Astrocyte (in vitro differentiated cells and primary cell): Measurements from ENCODE around the gene ADAMTS16. TPM values are rescaled to one million over a fixed set of nuclear protein-coding genes. Genes with fewer than 3 reads are reported as not detected.

ENCODE experiments used
- DNase-seq: peaks from one replicate; pipeline ENCODE4 v3.0.0-alpha.2; 2010; ENCODE audit warnings: low read depth
- FAIRE-seq: peaks from 2 replicates; lab custom pipeline; 2011; peaks lifted over from hg19 to GRCh38; lab: Jason Lieb, UNC
- H2AFZ ChIP-seq: 2 replicates; pipeline ENCODE4 v1.6.0; 2012; ENCODE audit warnings: low read depth, low read length, inconsistent platforms
- H3K27ac ChIP-seq: 2 replicates; pipeline ENCODE4 v1.5.1; 2011; ENCODE audit warnings: low read depth, low read length, inconsistent platforms
- H3K27me3 ChIP-seq: 2 replicates; pipeline ENCODE4 v1.6.0; 2011; ENCODE audit warnings: low read length, inconsistent platforms; ENCODE audit not compliant: insufficient read depth
- H3K36me3 ChIP-seq: 2 replicates; pipeline ENCODE4 v1.5.1; 2011; ENCODE audit warnings: low read length, inconsistent platforms; ENCODE audit not compliant: insufficient read depth
- H3K4me1 ChIP-seq: 2 replicates; pipeline ENCODE4 v1.5.1; 2011; ENCODE audit warnings: low read length, inconsistent platforms; ENCODE audit not compliant: insufficient read depth
- H3K4me2 ChIP-seq: 2 replicates; pipeline ENCODE4 v1.6.0; 2012; ENCODE audit warnings: low read length, inconsistent platforms
- H3K4me3 ChIP-seq: 2 replicates; pipeline ENCODE4 v1.5.1; 2011; ENCODE audit warnings: low read depth, mild to moderate bottlenecking, low read length, inconsistent platforms; ENCODE audit not compliant: insufficient read depth
- H3K79me2 ChIP-seq: 2 replicates; pipeline ENCODE4 v1.6.0; 2012; ENCODE audit warnings: mild to moderate bottlenecking, low read length, inconsistent platforms; ENCODE audit not compliant: insufficient read depth
- H3K9ac ChIP-seq: 2 replicates; pipeline ENCODE4 v1.6.0; 2012; ENCODE audit warnings: mild to moderate bottlenecking, low read length, inconsistent platforms
- H3K9me3 ChIP-seq: 2 replicates; pipeline ENCODE4 v1.5.1; 2012; ENCODE audit warnings: low read depth, mild to moderate bottlenecking, low read length, inconsistent platforms; ENCODE audit not compliant: insufficient read depth
- H4K20me1 ChIP-seq: 2 replicates; pipeline ENCODE4 v1.6.0; 2012; ENCODE audit warnings: low read length, inconsistent platforms; ENCODE audit not compliant: insufficient read depth
- H3K27ac Mint-ChIP-seq: one replicate; pipeline ENCODE4 v1.8.0; 2021; ENCODE audit warnings: mild to moderate bottlenecking, mixed read lengths; ENCODE audit not compliant: unreplicated experiment
- H3K27me3 Mint-ChIP-seq: one replicate; pipeline ENCODE4 v1.8.0; 2021; ENCODE audit warnings: low read depth, mixed read lengths; ENCODE audit not compliant: unreplicated experiment
- H3K36me3 Mint-ChIP-seq: one replicate; pipeline ENCODE4 v1.8.0; 2021; ENCODE audit warnings: low read depth, mixed read lengths; ENCODE audit not compliant: unreplicated experiment
- H3K4me1 Mint-ChIP-seq: one replicate; pipeline ENCODE4 v1.8.0; 2021; ENCODE audit warnings: low read depth, mixed read lengths; ENCODE audit not compliant: unreplicated experiment
- H3K4me3 Mint-ChIP-seq: one replicate; pipeline ENCODE4 v1.8.0; 2021; ENCODE audit warnings: mild to moderate bottlenecking, moderate library complexity, mixed read lengths; ENCODE audit not compliant: unreplicated experiment
- H3K9me3 Mint-ChIP-seq: one replicate; pipeline ENCODE4 v1.8.0; 2021; ENCODE audit warnings: mild to moderate bottlenecking, mixed read lengths; ENCODE audit not compliant: unreplicated experiment
- CTCF ChIP-seq: IDR thresholded peaks from 2 replicates; pipeline ENCODE4 v1.5.1; 2011; ENCODE audit warnings: low read depth, mild to moderate bottlenecking, inconsistent platforms, low read length, moderate library complexity; ENCODE audit not compliant: insufficient read depth
- EZH2 ChIP-seq: IDR thresholded peaks from 2 replicates; pipeline ENCODE4 v1.6.1; 2012; ENCODE audit warnings: mild to moderate bottlenecking, low read length, inconsistent platforms; ENCODE audit not compliant: insufficient read depth
- total RNA-seq: library from RNA; stranded (reverse); gene quantifications from 2 replicates; pipeline ENCODE4 v1.2.1, GENCODE V29; 2021

Gene ADAMTS16
- total RNA-seq, 1 donor from 2014 or later, result 5.7 TPM

GRCh38 chr5:5179079-5179478 lies 38.9 kb downstream of the ADAMTS16 start:
- TF ChIP-seq EZH2 (no peak), CTCF (no peak)
- H3K27ac ChIP-seq, result no peak overlapping the region
- H3K9me3 Mint-ChIP-seq, result peaks cover 10% of the 10 kb centered on the region
- H3K9me3 ChIP-seq, result no peaks in the 10 kb centered on the region
- H3K27me3 Mint-ChIP-seq, result peaks cover 3% of the 10 kb centered on the region
- H3K27ac Mint-ChIP-seq, result peak overlapping the region; percentile 75
- H3K36me3 Mint-ChIP-seq, result peaks cover 3% of the 10 kb centered on the region
- H2AFZ ChIP-seq, result no peak overlapping the region
- H3K4me3 Mint-ChIP-seq, result no peak overlapping the region
- no peak overlapping the region for H3K4me2 ChIP-seq
- peaks cover 60% of the 10 kb centered on the region for H3K79me2 ChIP-seq
- no peak overlapping the region for H3K4me3 ChIP-seq
- FAIRE-seq (no peak), DNase-seq (no peak)
- peaks cover 44% of the 10 kb centered on the region for H3K4me1 ChIP-seq
- H3K4me1 Mint-ChIP-seq, result peaks cover 51% of the 10 kb centered on the region
- H3K36me3 ChIP-seq, result peaks cover 6% of the 10 kb centered on the region
- H4K20me1 ChIP-seq, result peaks cover 6% of the 10 kb centered on the region
- H3K9ac ChIP-seq, result no peak overlapping the region
- no peaks in the 10 kb centered on the region for H3K27me3 ChIP-seq

- Histone ChIP-seq H3K4me2 (no peak overlapping the region), H3K9me3 (no peaks in the 10 kb centered on the region), H4K20me1 (peaks cover 6% of the 10 kb centered on the region), H3K79me2 (peaks cover 60% of the 10 kb centered on the region), H3K27ac (no peak overlapping the region), H3K4me3 (no peak overlapping the region), H3K4me1 (peaks cover 44% of the 10 kb centered on the region), H3K36me3 (peaks cover 6% of the 10 kb centered on the region), H3K27me3 (no peaks in the 10 kb centered on the region), H3K9ac (no peak overlapping the region), H2AFZ (no peak overlapping the region)
- H3K27me3 Mint-ChIP-seq, result peaks cover 3% of the 10 kb centered on the region
- H3K4me1 Mint-ChIP-seq, result peaks cover 51% of the 10 kb centered on the region
- H3K27ac Mint-ChIP-seq, result no peak overlapping the region
- FAIRE-seq (no peak), DNase-seq (no peak)
- no peak for TF ChIP-seq CTCF
- peak overlapping the region; percentile 2 for H3K4me3 Mint-ChIP-seq
- H3K9me3 Mint-ChIP-seq, result peaks cover 5% of the 10 kb centered on the region
- H3K36me3 Mint-ChIP-seq, result no peaks in the 10 kb centered on the region
These were observed 39.5 kb downstream of the ADAMTS16 start for GRCh38 chr5:5179597-5179996.

GRCh38 chr5:5181650-5182324 lies 41.7 kb downstream of the ADAMTS16 start:
- Histone ChIP-seq H4K20me1 (no peaks in the 10 kb centered on the region), H3K79me2 (peaks cover 52% of the 10 kb centered on the region), H2AFZ (no peak overlapping the region), H3K9ac (peak overlapping the region; percentile 31), H3K9me3 (no peaks in the 10 kb centered on the region), H3K4me3 (no peak overlapping the region), H3K36me3 (peaks cover 8% of the 10 kb centered on the region), H3K4me2 (peak overlapping the region; percentile 59), H3K27ac (peak overlapping the region; percentile 13), H3K4me1 (peaks cover 48% of the 10 kb centered on the region), H3K27me3 (no peaks in the 10 kb centered on the region)
- Mint-ChIP-seq H3K4me3 (no peak overlapping the region), H3K36me3 (no peaks in the 10 kb centered on the region), H3K27ac (peak overlapping the region; percentile 7), H3K9me3 (no peaks in the 10 kb centered on the region), H3K4me1 (peaks cover 49% of the 10 kb centered on the region), H3K27me3 (peaks cover 3% of the 10 kb centered on the region)
- no peak for DNase-seq
- FAIRE-seq, result no peak
- TF ChIP-seq CTCF (no peak), EZH2 (no peak)
